Left lung (tissue), 10 donors: Measurements from ENCODE around the gene CHD1L. TPM values are rescaled to one million over a fixed set of nuclear protein-coding genes. Genes with fewer than 3 reads are reported as not detected.

ENCODE experiments used
- ATAC-seq: fragments of 200-7000 bp; cut with Tn5 transposase; one replicate; pipeline ENCODE4 v1.9.1; 2020; ENCODE audit warnings: moderate library complexity
- DNase-seq, 4 donors: peaks; one replicate each; pipeline ENCODE4 v3.0.0-alpha.2; 2013 to 2020
- H3K27ac ChIP-seq, 2 donors: fragments of 200-600 bp; sonication (generic) in 1 of 2; one replicate each; pipeline versions ENCODE4 v1.5.0 to v1.8.0; 2020 to 2021
- H3K27me3 ChIP-seq, 2 donors: fragments of 200-600 bp; sonication (generic) in 1 of 2; one replicate each; pipeline versions ENCODE4 v1.5.0 to v1.8.0; 2020 to 2021
- H3K36me3 ChIP-seq, 2 donors: fragments of 200-600 bp; sonication (generic) in 1 of 2; one replicate each; pipeline versions ENCODE4 v1.5.0 to v1.8.0; 2020 to 2021
- H3K4me1 ChIP-seq, 2 donors: fragments of 200-600 bp; one replicate each; pipeline ENCODE4 v1.8.0; 2021
- H3K4me3 ChIP-seq, 2 donors: fragments of 200-600 bp; sonication (generic) in 1 of 2; one replicate each; pipeline versions ENCODE4 v1.5.0 to v1.8.0; 2020 to 2021; ENCODE audit warnings: mild to moderate bottlenecking in 1 of 2
- H3K9me3 ChIP-seq, 2 donors: fragments of 200-600 bp; sonication (generic) in 1 of 2; one replicate each; pipeline versions ENCODE4 v1.5.0 to v1.8.0; 2020 to 2021
- intact Hi-C, 2 donors: fragments of 100-400 bp; cut with DNase I; formaldehyde crosslinking; loops; one replicate each; pipeline versions ENCODE4 v1.11.2 to v1.14.2; 2022
- polyA plus RNA-seq, 6 donors: library from polyadenylated mRNA; unstranded; fragments of 120-200 nt; gene quantifications; one replicate each; pipeline ENCODE4 v1.2.1, GENCODE V29; 2013; ENCODE audit not compliant: insufficient read length in 6 of 6
- total RNA-seq, 2 donors: library from RNA; stranded (reverse); fragmentation: NEBNext Ultra II Directional; extraction: Animal tissue kit (Norgen Biotek cat#: 25700); gene quantifications; one replicate each; pipeline ENCODE4 v1.2.1, GENCODE V29; 2021
- TF ChIP-seq, protein P1 (sequence below), 2 donors: fragments of 200-600 bp; sonication (generic) in 1 of 2; IDR thresholded peaks; one replicate each; pipeline versions ENCODE4 v1.5.0 to v1.8.0; 2021; ENCODE audit warnings: antibody characterized with exemption in 2 of 2
- donor health status: DM: no; HTN: yes; CAD: no.
- donor health status: DM: no; HTN: no; CAD: no.

The CHD1L gene
- total and polyA plus RNA-seq, 8 donors = 36.2 to 72.0 (median 60.7) TPM

DNA sequence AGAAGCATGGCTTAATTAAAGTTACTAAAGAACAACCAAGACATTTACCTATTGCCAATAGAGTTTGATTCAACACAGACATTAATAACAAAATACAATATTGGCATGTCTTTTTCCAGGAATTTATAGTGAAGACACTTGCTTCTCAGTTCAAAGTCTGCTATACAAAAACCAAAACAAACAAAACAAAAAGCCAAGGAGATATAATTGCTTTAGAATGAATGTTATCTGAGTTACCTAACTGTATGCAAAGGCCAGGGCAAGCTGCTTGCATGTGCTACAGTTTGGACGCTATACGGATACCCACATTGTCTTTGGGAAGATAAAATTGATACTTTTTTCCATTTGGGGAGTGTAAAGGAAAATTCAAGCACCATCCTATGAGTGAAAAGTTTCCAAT lies 30.9 kb upstream of the CHD1L start:
- intact Hi-C loops = no loop called here
- Histone ChIP-seq H3K9me3 (no peaks in the 10 kb centered on the region), H3K27me3 (no peaks in the 10 kb centered on the region), H3K27ac (no peak overlapping the region), H3K4me1 (no peaks in the 10 kb centered on the region), H3K36me3 (peaks cover 0 to 20% of the 10 kb centered on the region in 2 donors), H3K4me3 (no peak overlapping the region)
- DNase-seq (no peak), ATAC-seq (no peak)
- TF ChIP-seq, protein P1, sequence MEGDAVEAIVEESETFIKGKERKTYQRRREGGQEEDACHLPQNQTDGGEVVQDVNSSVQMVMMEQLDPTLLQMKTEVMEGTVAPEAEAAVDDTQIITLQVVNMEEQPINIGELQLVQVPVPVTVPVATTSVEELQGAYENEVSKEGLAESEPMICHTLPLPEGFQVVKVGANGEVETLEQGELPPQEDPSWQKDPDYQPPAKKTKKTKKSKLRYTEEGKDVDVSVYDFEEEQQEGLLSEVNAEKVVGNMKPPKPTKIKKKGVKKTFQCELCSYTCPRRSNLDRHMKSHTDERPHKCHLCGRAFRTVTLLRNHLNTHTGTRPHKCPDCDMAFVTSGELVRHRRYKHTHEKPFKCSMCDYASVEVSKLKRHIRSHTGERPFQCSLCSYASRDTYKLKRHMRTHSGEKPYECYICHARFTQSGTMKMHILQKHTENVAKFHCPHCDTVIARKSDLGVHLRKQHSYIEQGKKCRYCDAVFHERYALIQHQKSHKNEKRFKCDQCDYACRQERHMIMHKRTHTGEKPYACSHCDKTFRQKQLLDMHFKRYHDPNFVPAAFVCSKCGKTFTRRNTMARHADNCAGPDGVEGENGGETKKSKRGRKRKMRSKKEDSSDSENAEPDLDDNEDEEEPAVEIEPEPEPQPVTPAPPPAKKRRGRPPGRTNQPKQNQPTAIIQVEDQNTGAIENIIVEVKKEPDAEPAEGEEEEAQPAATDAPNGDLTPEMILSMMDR (IDR thresholded peaks at IDR 0.05) = no peak

DNA sequence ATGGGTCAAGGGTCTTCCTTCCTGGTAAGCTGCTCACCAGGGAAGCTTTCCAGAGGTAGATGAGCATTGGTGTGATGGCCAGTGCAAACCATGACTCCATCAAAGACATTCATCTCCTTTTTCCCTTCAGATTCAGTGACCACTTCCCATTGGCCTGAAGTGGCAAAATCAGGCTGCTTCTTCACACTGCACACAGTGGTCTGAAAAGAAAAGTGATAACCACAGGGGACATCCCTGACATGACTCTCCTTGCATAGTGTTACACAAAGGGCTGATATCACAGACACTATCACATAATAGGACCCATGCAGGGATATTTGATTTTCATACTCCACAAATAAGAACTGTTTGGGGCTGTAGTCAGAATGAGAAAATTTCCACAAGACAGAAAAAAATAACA lies 29.2 kb upstream of the CHD1L start:
- intact Hi-C loops = no loop called here
- ATAC-seq (no peak), DNase-seq (no peak)
- H3K4me1 ChIP-seq = no peaks in the 10 kb centered on the region
- no peaks in the 10 kb centered on the region for H3K27me3 ChIP-seq
- H3K36me3 ChIP-seq = peaks cover 0 to 16% of the 10 kb centered on the region in 2 donors
- H3K27ac ChIP-seq = no peak overlapping the region
- TF ChIP-seq, protein P1 (IDR thresholded peaks at IDR 0.05) = no peak
- H3K4me3 ChIP-seq = no peak overlapping the region
- H3K9me3 ChIP-seq = no peaks in the 10 kb centered on the region

DNA sequence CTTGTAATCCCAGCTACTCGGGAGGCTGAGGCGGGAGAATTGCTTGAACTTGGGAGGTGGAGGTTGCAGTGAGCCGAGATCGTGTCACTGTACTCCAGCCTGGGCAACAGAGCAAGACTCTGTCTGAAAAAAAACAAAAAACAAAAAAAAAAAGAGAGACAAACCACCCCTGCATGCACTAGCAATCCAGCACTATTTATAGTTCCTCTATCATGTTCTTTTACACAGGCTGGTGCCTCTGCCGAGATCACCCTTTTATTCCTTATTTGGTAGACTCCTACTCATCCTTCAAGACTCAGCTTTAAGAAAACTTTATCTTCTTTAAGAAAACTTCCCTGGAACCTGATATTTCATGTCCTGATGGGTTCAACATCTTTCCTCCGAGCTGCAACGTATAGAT lies 28.2 kb upstream of the CHD1L start:
- DNase-seq (no peak), ATAC-seq (no peak)
- intact Hi-C loops = no loop called here
- peaks cover 0 to 9% of the 10 kb centered on the region in 2 donors for H3K36me3 ChIP-seq
- H3K9me3 ChIP-seq = no peaks in the 10 kb centered on the region
- peaks cover 0 to 9% of the 10 kb centered on the region in 2 donors for H3K4me1 ChIP-seq
- no peaks in the 10 kb centered on the region for H3K27me3 ChIP-seq
- TF ChIP-seq, protein P1 (IDR thresholded peaks at IDR 0.05) = no peak
- H3K27ac ChIP-seq = no peak overlapping the region
- no peak overlapping the region for H3K4me3 ChIP-seq

DNA sequence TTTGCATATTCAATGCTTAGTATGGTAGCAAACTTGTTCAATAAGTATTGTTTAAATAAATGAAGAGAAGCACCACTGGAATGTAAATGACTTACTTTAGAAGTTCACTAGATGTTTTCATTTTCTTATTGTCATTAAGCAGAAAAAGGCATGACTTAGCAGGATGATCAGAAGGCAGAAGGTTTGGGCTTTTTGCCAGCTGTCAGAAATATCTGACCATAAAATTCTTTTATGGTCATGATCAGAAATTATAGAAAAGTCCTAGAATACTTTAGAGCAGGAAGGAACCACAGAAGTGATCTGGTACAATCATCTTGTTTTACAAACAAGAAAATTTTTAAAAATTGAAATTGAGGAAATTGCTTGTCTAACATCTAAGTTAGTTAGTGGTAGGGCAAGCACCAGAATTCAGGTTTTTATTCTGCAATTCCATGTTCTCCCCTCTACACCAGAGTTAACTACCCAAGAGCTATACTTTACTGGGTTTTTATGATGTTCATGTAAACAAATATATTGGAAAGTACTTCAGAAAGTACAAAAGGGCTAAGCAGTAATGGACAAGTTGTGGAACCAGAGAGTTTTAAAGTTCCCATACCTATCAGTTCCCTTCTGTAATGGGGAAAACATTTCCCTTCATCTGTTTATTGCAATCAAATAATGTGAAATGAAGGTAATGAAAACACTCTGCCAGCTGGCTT lies 27.5 kb upstream of the CHD1L start:
- ATAC-seq (no peak), DNase-seq (no peak)
- Histone ChIP-seq H3K36me3 (peaks cover 0 to 9% of the 10 kb centered on the region in 2 donors), H3K4me3 (no peak overlapping the region), H3K9me3 (no peaks in the 10 kb centered on the region), H3K27me3 (no peaks in the 10 kb centered on the region), H3K4me1 (peaks cover 0 to 9% of the 10 kb centered on the region in 2 donors), H3K27ac (no peak overlapping the region)
- TF ChIP-seq, protein P1 (IDR thresholded peaks at IDR 0.05) = no peak
- intact Hi-C loops = no loop called here

DNA sequence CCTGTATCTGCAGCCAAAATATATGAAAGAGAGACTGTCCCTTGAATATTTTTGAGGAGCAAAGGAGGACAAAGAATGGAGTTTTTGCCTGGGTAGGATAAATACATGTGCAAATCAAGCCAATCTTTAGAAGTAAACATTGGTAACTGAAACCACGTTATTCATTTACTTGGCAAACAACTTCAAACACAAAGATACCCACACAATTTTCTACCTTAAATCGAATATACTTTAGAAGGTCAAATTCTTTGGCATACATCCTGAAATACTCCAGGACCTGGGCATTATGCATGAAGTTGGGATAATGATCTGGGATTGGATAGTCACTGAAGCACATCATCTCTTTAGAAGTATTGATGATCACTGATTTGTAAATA lies 27.0 kb upstream of the CHD1L start:
- no peak overlapping the region for H3K27ac ChIP-seq
- DNase-seq = no peak
- no peak for ATAC-seq

More for the DNA sequence above, 27.0 kb upstream of the CHD1L start:
- Histone ChIP-seq H3K4me3 (no peak overlapping the region), H3K36me3 (peaks cover 0 to 9% of the 10 kb centered on the region in 2 donors), H3K4me1 (peaks cover 0 to 9% of the 10 kb centered on the region in 2 donors), H3K9me3 (no peaks in the 10 kb centered on the region), H3K27me3 (no peaks in the 10 kb centered on the region)
- intact Hi-C loops = no loop called here
- TF ChIP-seq, protein P1 (IDR thresholded peaks at IDR 0.05) = no peak
